ENCODE data around the gene LRMDA.

DNA sequence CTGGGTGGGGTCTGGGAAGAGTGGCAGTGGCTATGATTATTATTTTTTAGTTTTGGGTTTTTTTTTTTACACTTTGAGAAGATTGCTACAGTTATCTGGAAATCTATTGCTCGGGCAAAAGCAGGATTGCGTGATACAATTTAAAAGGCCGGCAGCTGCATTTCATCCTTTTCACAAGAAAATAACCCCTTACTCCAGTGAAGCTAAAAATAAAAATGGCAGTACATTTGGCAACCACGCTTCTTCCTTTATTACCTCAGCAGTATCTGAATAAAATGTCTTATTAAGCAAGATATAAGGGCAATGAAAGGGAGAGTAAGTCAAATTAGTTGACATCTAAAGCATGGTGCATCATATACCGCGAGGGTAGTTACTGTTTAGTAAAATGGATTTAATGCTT lies 496.8 kb downstream of the LRMDA start:
- TF ChIP-seq USF1 (IDR thresholded peaks at IDR 0.05) = no peak
- TF ChIP-seq CREB1 (IDR thresholded peaks at IDR 0.05; ENCODE audit: low read depth) = no peak
- TF ChIP-seq, protein P1, sequence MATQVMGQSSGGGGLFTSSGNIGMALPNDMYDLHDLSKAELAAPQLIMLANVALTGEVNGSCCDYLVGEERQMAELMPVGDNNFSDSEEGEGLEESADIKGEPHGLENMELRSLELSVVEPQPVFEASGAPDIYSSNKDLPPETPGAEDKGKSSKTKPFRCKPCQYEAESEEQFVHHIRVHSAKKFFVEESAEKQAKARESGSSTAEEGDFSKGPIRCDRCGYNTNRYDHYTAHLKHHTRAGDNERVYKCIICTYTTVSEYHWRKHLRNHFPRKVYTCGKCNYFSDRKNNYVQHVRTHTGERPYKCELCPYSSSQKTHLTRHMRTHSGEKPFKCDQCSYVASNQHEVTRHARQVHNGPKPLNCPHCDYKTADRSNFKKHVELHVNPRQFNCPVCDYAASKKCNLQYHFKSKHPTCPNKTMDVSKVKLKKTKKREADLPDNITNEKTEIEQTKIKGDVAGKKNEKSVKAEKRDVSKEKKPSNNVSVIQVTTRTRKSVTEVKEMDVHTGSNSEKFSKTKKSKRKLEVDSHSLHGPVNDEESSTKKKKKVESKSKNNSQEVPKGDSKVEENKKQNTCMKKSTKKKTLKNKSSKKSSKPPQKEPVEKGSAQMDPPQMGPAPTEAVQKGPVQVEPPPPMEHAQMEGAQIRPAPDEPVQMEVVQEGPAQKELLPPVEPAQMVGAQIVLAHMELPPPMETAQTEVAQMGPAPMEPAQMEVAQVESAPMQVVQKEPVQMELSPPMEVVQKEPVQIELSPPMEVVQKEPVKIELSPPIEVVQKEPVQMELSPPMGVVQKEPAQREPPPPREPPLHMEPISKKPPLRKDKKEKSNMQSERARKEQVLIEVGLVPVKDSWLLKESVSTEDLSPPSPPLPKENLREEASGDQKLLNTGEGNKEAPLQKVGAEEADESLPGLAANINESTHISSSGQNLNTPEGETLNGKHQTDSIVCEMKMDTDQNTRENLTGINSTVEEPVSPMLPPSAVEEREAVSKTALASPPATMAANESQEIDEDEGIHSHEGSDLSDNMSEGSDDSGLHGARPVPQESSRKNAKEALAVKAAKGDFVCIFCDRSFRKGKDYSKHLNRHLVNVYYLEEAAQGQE (IDR thresholded peaks at IDR 0.05; ENCODE audit: low read depth) = no peak
- TF ChIP-seq EP300 (IDR thresholded peaks at IDR 0.05; ENCODE audit: borderline replicate concordance) = no peak
- no peak for TF ChIP-seq RAD21 (IDR thresholded peaks at IDR 0.05; ENCODE audit: low read depth)
- no peak for TF ChIP-seq NFIC (IDR thresholded peaks at IDR 0.05)

Data from Ishikawa (cell line).